GM18526 (cell line): ENCODE measurements around the gene OR1N1.

Source experiments
- POLR2A ChIP-seq: IDR thresholded peaks from 3 replicates; pipeline ENCODE4 v1.6.1; 2011; ENCODE audit not compliant: insufficient read length; ENCODE audit errors: extremely low read depth

The OR1N1 gene

GRCh38 chr9:122527193-122527592, at the start of gene OR1N1:
TSS of gene OR1N1 (minus strand) at chr9:122527293. CDS start at chr9:122527293, 0 bp downstream.
- no peak for TF ChIP-seq POLR2A

- no peak for TF ChIP-seq POLR2A
Measured at GRCh38 chr9:122572456-122572855, 45.4 kb upstream of the OR1N1 start.

DNA sequence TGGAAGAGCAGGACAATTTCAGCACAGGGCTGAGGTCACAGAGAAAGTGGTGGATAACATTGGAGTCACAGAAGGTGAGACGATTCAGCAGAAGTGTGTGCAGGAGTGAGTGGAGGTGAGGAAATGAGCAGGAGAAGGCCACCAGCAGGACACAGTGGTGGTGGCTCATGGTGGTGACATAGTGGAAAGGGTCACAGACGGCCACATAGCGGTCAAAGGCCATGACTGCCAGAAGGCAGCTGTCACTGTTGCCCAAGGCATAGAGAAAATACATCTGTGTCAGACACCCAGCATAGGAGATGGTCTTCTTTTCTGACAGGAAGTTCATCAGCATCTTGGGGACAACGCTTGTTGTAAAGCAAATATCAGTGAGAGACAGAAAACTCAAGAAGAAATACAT, 40.8 kb upstream of the OR1N1 start:
- TF ChIP-seq POLR2A, result no peak

DNA sequence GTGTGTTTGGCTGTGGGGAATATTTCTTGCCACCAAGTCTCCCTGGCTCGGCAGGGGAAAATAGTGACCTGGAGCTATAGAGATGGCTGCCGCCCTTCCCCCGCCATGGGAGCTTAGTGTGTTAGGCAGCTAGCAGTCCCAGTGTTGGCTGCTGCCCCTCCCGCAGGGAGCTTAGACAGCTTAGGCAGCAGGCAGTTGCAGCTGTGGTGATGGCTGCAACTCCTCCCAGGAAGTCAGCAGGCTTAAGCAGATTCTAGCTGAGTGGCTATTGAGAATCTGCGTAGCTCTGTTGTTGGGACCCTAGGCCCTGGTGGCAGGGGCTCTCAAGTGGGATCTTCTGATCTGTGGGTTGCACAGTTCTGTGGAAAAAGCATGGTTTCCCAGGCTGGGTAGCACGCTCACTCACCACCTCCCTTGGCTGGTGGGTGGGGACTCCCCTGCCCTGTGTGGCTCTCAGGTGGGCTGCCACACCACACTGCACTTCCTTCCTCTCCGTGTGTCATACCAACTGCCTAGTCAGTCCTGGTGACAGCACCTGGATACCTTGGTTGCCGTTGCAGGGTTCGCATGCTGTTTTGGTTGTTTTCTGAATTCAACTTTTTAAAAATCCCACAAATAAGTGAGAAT, 35.2 kb upstream of the OR1N1 start:
- TF ChIP-seq POLR2A, result no peak

- no peak for TF ChIP-seq POLR2A
Measured at GRCh38 chr9:122561446-122561845, 34.4 kb upstream of the OR1N1 start.

DNA sequence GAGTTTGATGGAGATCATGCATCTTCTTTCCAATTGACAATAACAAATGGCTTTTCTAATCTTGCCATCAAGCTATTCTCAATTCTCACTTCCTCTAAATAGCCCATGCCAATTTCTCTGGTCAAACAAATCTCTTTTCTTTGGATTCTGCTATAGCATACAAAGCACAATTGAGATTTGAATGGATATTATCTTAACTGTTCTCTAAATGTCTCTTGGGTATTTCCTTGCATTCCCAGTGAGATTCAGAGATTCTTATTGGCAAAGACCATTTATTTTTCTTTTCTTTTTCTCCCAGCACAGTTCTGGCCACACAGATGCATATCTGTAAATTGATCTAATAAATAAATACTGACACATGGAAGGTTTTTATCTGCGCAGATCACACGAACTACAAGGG, 25.7 kb upstream of the OR1N1 start, which contains the start of gene OR1N2:
Gene OR1N2 (plus strand): TSS at position 301 of the 400 bp plus-strand sequence. CDS start 100 bp downstream, outside the sequence.
- no peak for TF ChIP-seq POLR2A

DNA sequence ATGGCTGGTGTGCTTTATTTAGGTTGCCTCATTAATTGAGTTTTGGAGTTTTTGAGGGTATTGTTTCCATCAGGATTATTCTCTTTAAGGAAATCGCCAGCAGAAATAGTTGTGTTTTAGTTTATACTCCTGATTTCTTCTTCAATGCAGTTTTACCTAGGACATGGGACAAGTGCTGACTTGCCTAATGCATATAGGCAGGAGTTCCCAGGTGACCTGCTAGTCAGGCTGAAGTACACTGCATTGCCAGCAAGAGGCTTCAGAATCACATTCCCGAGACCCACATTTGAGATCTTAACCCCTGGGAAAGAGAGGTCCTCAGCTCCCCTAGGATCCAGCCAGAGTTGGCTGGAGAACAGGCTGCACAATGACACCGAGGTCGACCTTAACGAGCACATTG, 24.3 kb upstream of the OR1N1 start:
- TF ChIP-seq POLR2A, result no peak

- TF ChIP-seq POLR2A, result no peak
Measured at GRCh38 chr9:122546196-122546595, 19.1 kb upstream of the OR1N1 start.

DNA sequence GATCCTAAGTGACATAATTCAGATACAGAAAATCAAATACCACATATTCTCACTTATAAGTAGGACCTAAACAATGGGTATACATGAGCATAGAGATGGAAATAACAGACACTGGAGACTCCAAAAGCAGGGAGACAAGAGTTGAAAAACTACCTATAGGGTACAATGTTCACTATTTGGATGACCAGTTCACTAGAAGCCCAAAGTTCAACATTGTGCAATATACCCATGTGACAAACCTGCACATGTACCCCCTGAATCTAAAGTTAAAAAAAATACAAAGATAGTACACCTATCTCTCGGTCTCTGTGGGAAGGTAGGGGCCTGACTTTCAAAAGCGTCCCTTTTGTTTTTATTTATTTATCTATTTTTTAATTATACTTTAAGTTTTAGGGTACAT, 11.7 kb upstream of the OR1N1 start:
- no peak for TF ChIP-seq POLR2A

DNA sequence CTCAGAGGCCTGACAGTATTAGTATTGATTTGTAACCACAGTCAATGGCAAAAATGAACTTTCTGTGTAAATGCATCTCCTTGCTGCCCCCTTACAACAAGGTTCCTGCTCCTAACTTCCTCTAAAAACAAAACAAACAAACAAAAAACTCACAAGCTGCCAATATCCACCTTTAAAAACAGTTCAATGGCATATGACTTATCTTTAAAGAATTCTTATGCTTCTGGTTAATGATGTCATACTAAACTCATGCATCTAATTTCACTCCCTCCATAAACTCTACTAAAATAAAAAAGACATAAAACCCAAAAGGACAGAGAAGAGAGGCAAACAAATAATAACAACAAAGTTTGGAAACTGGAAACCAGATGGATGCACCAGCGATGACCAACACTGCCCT, 9.0 kb upstream of the OR1N1 start:
- TF ChIP-seq POLR2A, result no peak

- no peak for TF ChIP-seq POLR2A
Measured at GRCh38 chr9:122526602-122527001, 491 bp downstream of the OR1N1 start.

DNA sequence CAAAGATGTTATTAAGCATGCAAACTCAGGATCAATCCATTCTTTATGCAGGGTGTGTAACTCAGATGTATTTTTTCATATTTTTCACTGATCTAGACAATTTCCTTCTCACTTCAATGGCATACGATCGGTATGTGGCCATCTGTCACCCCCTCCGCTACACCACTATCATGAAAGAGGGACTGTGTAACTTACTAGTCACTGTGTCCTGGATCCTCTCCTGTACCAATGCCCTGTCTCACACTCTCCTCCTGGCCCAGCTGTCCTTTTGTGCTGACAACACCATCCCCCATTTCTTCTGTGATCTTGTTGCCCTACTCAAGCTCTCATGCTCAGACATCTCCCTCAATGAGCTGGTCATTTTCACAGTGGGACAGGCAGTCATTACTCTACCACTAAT, 7.7 kb downstream of the OR1N1 start:
- no peak for TF ChIP-seq POLR2A

- TF ChIP-seq POLR2A, result no peak
Measured at GRCh38 chr9:122518841-122519240, 8.3 kb downstream of the OR1N1 start, which contains the start of gene OR1J4. TSS of gene OR1J4 (plus strand) at chr9:122519141. CDS start at chr9:122519141, 0 bp downstream.

GRCh38 chr9:122518226-122518625, 8.9 kb downstream of the OR1N1 start:
- TF ChIP-seq POLR2A, result no peak

GRCh38 chr9:122510502-122510901, 16.6 kb downstream of the OR1N1 start, which contains the start of gene OR1J2:
TSS of gene OR1J2 (plus strand) at chr9:122510802. CDS start at chr9:122510802, 0 bp downstream.
- TF ChIP-seq POLR2A, result no peak

DNA sequence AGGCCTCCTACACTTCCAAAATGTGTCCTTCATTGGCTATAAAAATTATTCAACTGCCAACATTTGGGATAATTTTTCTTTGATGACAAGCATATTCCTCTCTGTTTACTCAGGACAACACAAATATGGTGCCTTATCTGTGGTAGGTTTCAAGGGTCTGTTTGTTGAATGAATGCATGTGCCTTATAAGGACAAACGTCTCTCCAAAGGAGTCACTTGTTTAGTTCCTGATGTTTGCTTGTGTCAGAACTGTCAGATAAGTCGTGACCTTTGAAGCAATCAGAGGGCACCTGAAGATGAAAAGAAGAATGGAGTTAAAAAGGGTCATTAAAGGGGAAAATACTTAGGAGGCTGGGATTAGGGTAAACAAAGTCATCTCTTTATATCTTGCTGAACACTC, 20.1 kb downstream of the OR1N1 start:
- no peak for TF ChIP-seq POLR2A

DNA sequence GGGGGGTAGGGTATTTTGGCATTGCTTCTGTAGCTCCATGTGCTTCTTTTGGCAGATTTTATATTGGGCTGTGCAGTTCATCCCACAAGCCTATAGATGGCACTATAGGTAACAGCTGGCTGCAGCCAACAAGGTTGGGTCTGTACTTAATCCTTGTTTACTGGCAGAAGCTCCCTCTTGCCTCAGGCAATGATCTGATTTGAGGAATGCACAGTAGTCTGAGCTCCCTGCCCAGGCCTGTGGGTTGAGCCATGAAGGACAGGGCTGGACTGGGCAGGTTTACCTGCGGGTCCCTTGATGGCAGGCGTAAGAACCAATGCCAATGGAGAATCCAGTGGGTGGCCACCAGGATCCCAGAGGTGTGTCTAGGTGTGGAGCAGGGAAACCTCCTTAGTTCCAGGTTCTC, 28.2 kb downstream of the OR1N1 start:
- TF ChIP-seq POLR2A, result no peak
